Measurements from ENCODE around the gene PLXNA4. TPM values are rescaled to one million over a fixed set of nuclear protein-coding genes. Genes with fewer than 3 reads are reported as not detected.

Gene PLXNA4
- total RNA-seq, 1 experiment from 2014 or later = 0.11 TPM

DNA sequence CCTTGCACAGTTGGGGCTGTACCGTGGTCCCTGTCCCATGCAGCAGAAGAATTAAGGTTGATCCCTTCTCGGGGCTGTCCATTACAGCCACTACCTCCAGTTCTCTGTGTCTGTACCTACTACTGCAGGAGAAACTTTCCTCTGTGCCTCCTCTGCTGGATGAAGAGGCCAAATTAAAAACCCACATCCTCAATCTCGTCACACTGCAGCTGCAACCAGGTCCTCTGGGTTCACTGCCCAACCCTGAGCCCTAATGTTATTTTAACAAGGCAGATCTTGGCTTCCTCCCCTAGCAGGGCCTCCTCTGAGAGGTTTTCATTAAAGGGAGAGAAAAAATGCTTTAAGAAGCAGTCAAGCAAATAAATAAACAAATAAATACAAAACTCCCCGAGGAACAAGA is 66.6 kb downstream of the PLXNA4 start:
- POLR2A ChIA-PET (ENCODE audit: low non-redundant PET) = no interaction called here
- CTCF ChIA-PET = no interaction called here
- TF ChIP-seq, protein P1, sequence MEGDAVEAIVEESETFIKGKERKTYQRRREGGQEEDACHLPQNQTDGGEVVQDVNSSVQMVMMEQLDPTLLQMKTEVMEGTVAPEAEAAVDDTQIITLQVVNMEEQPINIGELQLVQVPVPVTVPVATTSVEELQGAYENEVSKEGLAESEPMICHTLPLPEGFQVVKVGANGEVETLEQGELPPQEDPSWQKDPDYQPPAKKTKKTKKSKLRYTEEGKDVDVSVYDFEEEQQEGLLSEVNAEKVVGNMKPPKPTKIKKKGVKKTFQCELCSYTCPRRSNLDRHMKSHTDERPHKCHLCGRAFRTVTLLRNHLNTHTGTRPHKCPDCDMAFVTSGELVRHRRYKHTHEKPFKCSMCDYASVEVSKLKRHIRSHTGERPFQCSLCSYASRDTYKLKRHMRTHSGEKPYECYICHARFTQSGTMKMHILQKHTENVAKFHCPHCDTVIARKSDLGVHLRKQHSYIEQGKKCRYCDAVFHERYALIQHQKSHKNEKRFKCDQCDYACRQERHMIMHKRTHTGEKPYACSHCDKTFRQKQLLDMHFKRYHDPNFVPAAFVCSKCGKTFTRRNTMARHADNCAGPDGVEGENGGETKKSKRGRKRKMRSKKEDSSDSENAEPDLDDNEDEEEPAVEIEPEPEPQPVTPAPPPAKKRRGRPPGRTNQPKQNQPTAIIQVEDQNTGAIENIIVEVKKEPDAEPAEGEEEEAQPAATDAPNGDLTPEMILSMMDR (conservative IDR thresholded peaks at IDR 0.05; ENCODE audit: low read depth, low read length) = no peak
- TF ChIP-seq EZH2 (IDR thresholded peaks at IDR 0.05; ENCODE audit: borderline replicate concordance, low read depth, low read length, poor library complexity, severe bottlenecking) = no peak
- Histone ChIP-seq H3K27ac (ENCODE audit: low read depth, low read length, poor library complexity, severe bottlenecking) (no peak overlapping the region), H3K4me3 (ENCODE audit: low read depth, low read length, poor library complexity, severe bottlenecking) (no peak overlapping the region), H3K4me1 (ENCODE audit: insufficient read depth, low read length, poor library complexity, severe bottlenecking) (no peaks in the 10 kb centered on the region), H3K9me3 (ENCODE audit: low read depth, low read length, poor library complexity, severe bottlenecking) (no peaks in the 10 kb centered on the region), H3K27me3 (replicated peaks; ENCODE audit: insufficient read depth, low read depth, low read length, poor library complexity) (no peaks in the 10 kb centered on the region), H3K36me3 (ENCODE audit: insufficient read depth, low read length, poor library complexity, severe bottlenecking) (no peaks in the 10 kb centered on the region)
- intact Hi-C loops (cut with micrococcal nuclease; ENCODE audit: unreplicated experiment) = no loop called here
- no TSS peak for BruUV-seq (replicated peaks)
- no peak for DNase-seq (ENCODE audit: low spot score)

DNA sequence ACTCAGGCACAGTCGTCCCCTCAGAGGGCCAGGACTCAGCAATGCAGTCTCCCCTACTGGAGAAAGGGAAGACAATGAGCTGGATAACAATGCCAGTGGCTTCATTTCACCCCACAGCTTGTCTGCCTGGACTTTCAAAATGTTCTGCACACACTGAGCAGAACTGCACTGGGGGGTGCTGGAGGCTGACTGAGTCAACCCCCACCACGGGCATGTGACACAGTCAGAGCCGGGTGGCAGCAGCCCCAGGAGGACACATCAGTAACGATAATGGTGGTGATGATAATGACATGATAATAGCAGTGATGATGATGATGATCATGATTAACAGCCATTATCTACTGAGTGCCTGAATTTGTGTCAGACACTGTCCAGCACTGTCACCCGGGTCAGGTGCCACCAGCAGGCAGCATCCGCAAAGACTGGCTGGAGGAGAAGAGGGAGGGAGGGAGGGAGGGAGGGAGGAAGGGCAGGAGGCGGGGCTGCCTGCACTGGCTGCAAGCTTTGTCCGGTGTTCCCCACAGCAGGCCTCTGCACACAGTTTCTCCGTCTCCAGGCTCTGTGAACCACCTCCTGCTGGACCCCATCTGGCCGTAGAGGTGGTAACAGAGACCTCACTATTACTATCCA is 67.4 kb downstream of the PLXNA4 start:
- BruUV-seq (replicated peaks) = no TSS peak
- no peaks in the 10 kb centered on the region for H3K36me3 ChIP-seq (ENCODE audit: insufficient read depth, low read length, poor library complexity, severe bottlenecking)
- no peak overlapping the region for H3K4me3 ChIP-seq (ENCODE audit: low read depth, low read length, poor library complexity, severe bottlenecking)
- no peak overlapping the region for H3K27ac ChIP-seq (ENCODE audit: low read depth, low read length, poor library complexity, severe bottlenecking)
- no peaks in the 10 kb centered on the region for H3K9me3 ChIP-seq (ENCODE audit: low read depth, low read length, poor library complexity, severe bottlenecking)
- ChIA-PET CTCF (no interaction called here), POLR2A (ENCODE audit: low non-redundant PET) (no interaction called here)
- intact Hi-C loops (cut with micrococcal nuclease; ENCODE audit: unreplicated experiment) = no loop called here
- H3K4me1 ChIP-seq (ENCODE audit: insufficient read depth, low read length, poor library complexity, severe bottlenecking) = no peaks in the 10 kb centered on the region
- H3K27me3 ChIP-seq (replicated peaks; ENCODE audit: insufficient read depth, low read depth, low read length, poor library complexity) = no peaks in the 10 kb centered on the region
- TF ChIP-seq, protein P1 (conservative IDR thresholded peaks at IDR 0.05; ENCODE audit: low read depth, low read length) = no peak
- no peak for TF ChIP-seq EZH2 (IDR thresholded peaks at IDR 0.05; ENCODE audit: borderline replicate concordance, low read depth, low read length, poor library complexity, severe bottlenecking)
- no peak for DNase-seq (ENCODE audit: low spot score)

DNA sequence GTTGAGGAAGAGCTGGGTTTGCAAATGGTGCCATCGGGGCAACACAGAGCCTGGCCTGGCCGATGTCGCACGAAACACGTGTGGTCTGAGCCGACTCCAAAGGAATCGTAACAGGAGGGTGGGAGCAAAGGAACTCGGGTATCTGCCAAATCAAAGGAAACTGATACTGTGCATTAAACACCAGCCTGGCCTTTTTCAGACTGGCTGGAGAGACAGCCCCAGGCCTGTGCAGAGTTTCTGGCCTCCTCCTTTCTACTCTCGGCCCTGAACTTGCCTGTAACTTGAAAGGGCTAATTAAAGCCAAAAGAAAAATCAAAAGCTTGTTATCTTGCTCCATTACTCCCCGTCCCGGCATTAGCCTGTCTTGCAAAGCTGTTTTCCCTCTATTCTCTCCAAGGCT is 71.4 kb downstream of the PLXNA4 start:
- no peaks in the 10 kb centered on the region for H3K36me3 ChIP-seq (ENCODE audit: insufficient read depth, low read length, poor library complexity, severe bottlenecking)
- H3K9me3 ChIP-seq (ENCODE audit: low read depth, low read length, poor library complexity, severe bottlenecking) = no peaks in the 10 kb centered on the region
- POLR2A ChIA-PET (ENCODE audit: low non-redundant PET) = interaction anchor here (0.8 kb wide), 1 partner anchor 156 kb away, joined by 4 read pairs; no protein-coding TSS in a partner anchor
- DNase-seq (ENCODE audit: low spot score) = no peak
- BruUV-seq (replicated peaks) = no TSS peak
- CTCF ChIA-PET = no interaction called here
- no peaks in the 10 kb centered on the region for H3K4me1 ChIP-seq (ENCODE audit: insufficient read depth, low read length, poor library complexity, severe bottlenecking)
- intact Hi-C loops (cut with micrococcal nuclease; ENCODE audit: unreplicated experiment) = no loop called here
- no peak overlapping the region for H3K27ac ChIP-seq (ENCODE audit: low read depth, low read length, poor library complexity, severe bottlenecking)
- no peak overlapping the region for H3K4me3 ChIP-seq (ENCODE audit: low read depth, low read length, poor library complexity, severe bottlenecking)
- no peaks in the 10 kb centered on the region for H3K27me3 ChIP-seq (replicated peaks; ENCODE audit: insufficient read depth, low read depth, low read length, poor library complexity)
- TF ChIP-seq, protein P1 (conservative IDR thresholded peaks at IDR 0.05; ENCODE audit: low read depth, low read length) = no peak
- TF ChIP-seq EZH2 (IDR thresholded peaks at IDR 0.05; ENCODE audit: borderline replicate concordance, low read depth, low read length, poor library complexity, severe bottlenecking) = no peak

All from A673 (cell line).